T-helper 2 cell treated with Interferon-gamma antibody and Interleukin-4, amounts not matched to agents 100 ng/mL and 5 ng/mL, for 36 hours (primary cell): ENCODE results near the gene RBM26. TPM values are rescaled to one million over a fixed set of nuclear protein-coding genes. Genes with fewer than 3 reads are reported as not detected.
"Not testable (repeated sequence)": the region's sequence is repeated elsewhere in the genome, so short reads cannot be mapped to it uniquely, and the experiment has no call there.

Experiments used
- intact Hi-C: fragments of 100-400 bp; cut with micrococcal nuclease; formaldehyde crosslinking; loops from one replicate; pipeline ENCODE4 v1.15.1; 2023
- total RNA-seq: library from RNA; stranded (reverse); gene quantifications from 2 replicates; pipeline ENCODE4 v1.2.3, GENCODE V29; 2022

The RBM26 gene
- total RNA-seq, 1 donor from 2014 or later = 75.0 TPM

- intact Hi-C loops = no loop called here
These were observed 117.9 kb downstream of the RBM26 start for GRCh38 chr13:79287939-79288795.

DNA sequence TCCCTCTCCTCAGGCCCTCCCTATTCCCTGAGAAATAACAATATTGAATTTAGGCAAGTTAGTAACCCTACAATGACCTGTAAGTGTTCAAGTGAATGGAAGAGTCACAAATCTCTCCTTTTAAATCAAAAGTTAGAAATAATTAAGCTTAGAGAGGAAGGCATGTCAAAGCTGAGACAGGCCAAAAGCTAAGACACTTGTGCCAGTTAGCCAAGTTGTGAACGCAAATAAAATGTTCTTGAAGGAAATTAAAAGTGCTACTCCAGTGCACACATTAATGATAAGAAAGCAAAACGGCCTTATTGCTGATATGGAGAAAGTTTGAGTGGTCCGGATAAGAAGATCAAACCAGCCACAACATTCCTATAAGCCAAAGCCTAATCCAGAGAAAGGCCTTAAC, 120.9 kb downstream of the RBM26 start:
- intact Hi-C loops = no loop called here

GRCh38 chr13:79283742-79284141, 122.3 kb downstream of the RBM26 start:
- intact Hi-C loops = no loop called here

GRCh38 chr13:79282976-79283375, 123.1 kb downstream of the RBM26 start:
- intact Hi-C loops = no loop called here

- intact Hi-C loops = no loop called here
These were observed 123.5 kb downstream of the RBM26 start for GRCh38 chr13:79282508-79282907.

GRCh38 chr13:79281339-79281747, 124.7 kb downstream of the RBM26 start:
- intact Hi-C loops = no loop called here

- intact Hi-C loops = not testable (repeated sequence)
These were observed 126.3 kb downstream of the RBM26 start for GRCh38 chr13:79279735-79280134.

DNA sequence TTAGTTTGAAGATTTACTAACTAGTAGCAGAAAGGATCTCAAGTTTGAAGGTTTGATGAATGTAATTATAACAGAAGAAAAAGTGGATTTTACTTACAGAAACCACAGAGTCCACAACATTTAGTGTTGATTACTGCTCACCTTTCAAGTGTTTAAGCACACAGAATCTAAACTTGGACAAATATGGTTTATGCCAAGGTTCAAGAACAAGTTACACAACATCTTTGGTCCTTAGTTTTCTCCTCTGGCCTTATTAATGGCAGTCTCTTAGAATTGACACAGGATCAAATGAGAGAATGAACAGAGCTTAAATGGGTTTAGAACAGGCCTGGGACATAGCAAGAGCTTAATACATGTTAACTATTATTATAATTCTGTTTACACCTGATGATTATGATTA, 133.0 kb downstream of the RBM26 start:
- intact Hi-C loops = no loop called here

GRCh38 chr13:79271616-79272015, 134.4 kb downstream of the RBM26 start:
- intact Hi-C loops = no loop called here

DNA sequence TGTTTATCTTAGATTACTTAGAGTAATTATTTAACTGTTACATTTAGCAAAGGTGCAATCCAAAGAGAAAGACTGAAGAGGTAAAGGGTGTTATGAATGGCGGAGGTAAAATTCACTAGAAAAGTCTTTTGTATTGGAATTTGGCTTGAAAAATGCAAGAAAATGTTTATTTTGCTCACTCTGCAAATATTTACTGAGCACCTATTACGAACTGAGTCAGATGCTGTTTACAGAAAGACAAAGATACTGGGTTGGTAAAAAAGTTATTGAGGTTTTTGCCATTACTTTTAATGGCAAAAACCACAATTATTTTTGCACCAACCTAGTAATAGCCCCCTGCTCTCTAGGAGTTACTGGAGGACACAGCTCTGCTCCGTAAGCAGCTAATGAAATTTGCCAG, 135.2 kb downstream of the RBM26 start:
- intact Hi-C loops = no loop called here

Other genes starting within 250 kb of the RBM26 start
- 155 TPM in 2 replicates for gene NDFIP2, start 74.9 kb upstream of the RBM26 start, total RNA-seq